LNCaP clone FGC (cell line): ENCODE data around the gene FGR.

Source experiments
- DNase-seq: peaks from one replicate; pipeline ENCODE4 v3.0.0-alpha.2; 2011; ENCODE audit warnings: low read depth
- H3K4me3 ChIP-seq: 2 replicates; pipeline ENCODE4 v1.5.1; 2011; ENCODE audit warnings: mild to moderate bottlenecking, low read depth, low read length, control low read depth
- TF ChIP-seq, protein P1 (sequence below): IDR thresholded peaks from 2 replicates; pipeline ENCODE4 v1.5.1; 2012; ENCODE audit warnings: mild to moderate bottlenecking; ENCODE audit not compliant: control insufficient read depth, insufficient read depth; ENCODE audit errors: extremely low read depth

The FGR gene

GRCh38 chr1:27665016-27665651, 30.1 kb upstream of the FGR start:
- DNase-seq, result no peak
- TF ChIP-seq, protein P1, sequence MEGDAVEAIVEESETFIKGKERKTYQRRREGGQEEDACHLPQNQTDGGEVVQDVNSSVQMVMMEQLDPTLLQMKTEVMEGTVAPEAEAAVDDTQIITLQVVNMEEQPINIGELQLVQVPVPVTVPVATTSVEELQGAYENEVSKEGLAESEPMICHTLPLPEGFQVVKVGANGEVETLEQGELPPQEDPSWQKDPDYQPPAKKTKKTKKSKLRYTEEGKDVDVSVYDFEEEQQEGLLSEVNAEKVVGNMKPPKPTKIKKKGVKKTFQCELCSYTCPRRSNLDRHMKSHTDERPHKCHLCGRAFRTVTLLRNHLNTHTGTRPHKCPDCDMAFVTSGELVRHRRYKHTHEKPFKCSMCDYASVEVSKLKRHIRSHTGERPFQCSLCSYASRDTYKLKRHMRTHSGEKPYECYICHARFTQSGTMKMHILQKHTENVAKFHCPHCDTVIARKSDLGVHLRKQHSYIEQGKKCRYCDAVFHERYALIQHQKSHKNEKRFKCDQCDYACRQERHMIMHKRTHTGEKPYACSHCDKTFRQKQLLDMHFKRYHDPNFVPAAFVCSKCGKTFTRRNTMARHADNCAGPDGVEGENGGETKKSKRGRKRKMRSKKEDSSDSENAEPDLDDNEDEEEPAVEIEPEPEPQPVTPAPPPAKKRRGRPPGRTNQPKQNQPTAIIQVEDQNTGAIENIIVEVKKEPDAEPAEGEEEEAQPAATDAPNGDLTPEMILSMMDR, result no peak
- no peak overlapping the region for H3K4me3 ChIP-seq

GRCh38 chr1:27664291-27664690, 29.3 kb upstream of the FGR start:
- DNase-seq, result no peak
- H3K4me3 ChIP-seq, result no peak overlapping the region
- TF ChIP-seq, protein P1, result no peak

DNA sequence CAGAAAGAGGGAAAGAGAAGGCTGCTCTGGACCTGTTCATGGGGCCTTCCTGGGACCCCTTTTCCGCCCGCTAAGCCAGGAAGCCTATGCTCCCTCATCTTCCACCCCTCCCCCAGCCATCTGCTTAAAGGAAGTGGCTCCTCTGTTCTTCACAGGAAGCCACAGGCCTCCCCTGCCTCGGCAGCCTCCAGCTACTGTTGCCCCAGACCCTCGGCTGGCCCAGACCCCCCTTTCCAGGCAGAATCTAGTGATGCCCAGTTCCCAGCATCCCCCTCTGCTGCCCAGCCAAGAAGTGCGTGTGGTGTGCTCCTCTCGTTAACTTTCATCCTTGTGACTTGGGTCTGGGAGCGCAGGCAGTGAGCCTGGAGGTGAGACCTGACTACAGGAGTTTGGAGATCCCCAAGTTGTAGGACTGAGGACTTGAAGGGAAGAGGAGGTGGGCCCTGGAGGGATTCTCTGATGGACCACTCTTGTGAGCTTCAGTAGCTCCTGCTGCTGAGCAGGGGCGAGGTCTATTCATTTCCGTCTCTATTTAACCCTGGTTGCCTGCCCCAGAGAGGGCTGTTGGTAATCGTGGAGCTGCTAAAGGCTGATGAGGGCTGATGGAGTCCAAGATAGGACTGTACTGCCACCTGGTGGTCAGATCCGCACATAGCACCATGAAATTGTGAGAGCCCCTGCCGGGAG, 27.9 kb upstream of the FGR start:
- no peak for DNase-seq
- no peak overlapping the region for H3K4me3 ChIP-seq
- TF ChIP-seq, protein P1, result peak; percentile 83

DNA sequence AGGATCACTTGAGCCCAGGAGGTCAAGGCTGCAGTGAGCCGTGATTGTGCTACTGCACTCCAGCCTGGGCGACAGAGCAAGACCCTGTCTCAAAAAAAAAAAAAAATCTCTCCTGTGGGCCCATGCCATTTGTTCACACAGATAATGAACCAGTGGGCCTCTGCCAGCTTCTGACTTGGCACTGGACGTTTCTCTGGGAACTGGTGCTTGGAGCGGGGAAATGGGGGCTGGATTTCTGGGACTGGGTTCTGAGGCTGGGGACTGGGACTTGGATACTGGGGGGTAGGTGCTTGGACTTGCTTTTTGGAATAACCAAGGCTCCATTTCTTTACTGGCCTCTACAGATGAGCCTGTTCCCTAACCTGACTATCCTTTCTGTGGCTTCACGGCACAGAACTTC, 27.3 kb upstream of the FGR start:
- no peak overlapping the region for H3K4me3 ChIP-seq
- TF ChIP-seq, protein P1, result no peak
- no peak for DNase-seq

GRCh38 chr1:27661412-27662075, 26.6 kb upstream of the FGR start:
- DNase-seq, result no peak
- TF ChIP-seq, protein P1, result no peak
- no peak overlapping the region for H3K4me3 ChIP-seq

DNA sequence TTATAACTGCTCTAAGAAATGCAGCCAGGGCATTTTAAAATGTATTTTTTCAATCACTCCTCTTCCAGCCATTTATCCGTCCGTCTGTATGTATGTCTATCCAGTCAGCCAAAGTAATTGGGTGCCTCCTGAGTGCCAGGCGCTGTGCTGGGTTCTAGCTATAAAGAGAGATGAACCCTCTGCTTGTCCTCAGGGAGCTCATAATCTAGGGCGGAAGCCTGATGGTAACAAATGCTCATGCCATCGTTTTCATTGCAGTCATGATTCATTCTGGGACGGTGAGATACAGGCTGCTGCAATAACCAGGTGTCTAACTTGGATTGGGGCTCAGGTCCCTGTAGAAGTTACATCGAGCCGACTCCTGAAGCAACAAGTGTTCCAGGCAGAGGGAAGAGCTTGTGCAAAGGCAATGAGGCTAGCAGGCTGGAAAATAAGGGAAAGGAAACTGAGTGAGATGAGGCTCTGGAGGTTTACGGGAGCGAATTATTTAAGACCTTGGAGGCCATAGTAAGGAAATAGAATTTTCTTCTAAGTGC, 25.4 kb upstream of the FGR start:
- peak overlapping the region; percentile 48 for H3K4me3 ChIP-seq
- no peak for DNase-seq
- TF ChIP-seq, protein P1, result no peak
